Spleen (tissue), 11 donors: ENCODE data around the gene AGO4. TPM values are rescaled to one million over a fixed set of nuclear protein-coding genes. Genes with fewer than 3 reads are reported as not detected.
"Not testable (repeated sequence)": the region's sequence is repeated elsewhere in the genome, so short reads cannot be mapped to it uniquely, and the experiment has no call there.

Experiments
- DNase-seq: peaks from one replicate; pipeline ENCODE4 v3.0.0-alpha.2; 2020
- H3K27ac ChIP-seq, 8 donors: fragments of 200-600 bp; sonication (generic) in 7 of 8; 1 replicate in 4 of 8; 2 replicates in 4 of 8; pipeline versions ENCODE4 v1.5.0 to v1.8.0; 2016 to 2021; ENCODE audit warnings: inconsistent platforms in 4 of 8, mild to moderate bottlenecking in 4 of 8, moderate library complexity in 1 of 8
- H3K27me3 ChIP-seq, 7 donors: fragments of 200-600 bp; sonication (generic) in 6 of 7; replicated peaks in 1 of 7; 1 replicate in 4 of 7; 2 replicates in 3 of 7; pipeline versions ENCODE4 v1.5.0 to v1.8.0; 2016 to 2021; ENCODE audit warnings: inconsistent platforms in 3 of 7, mild to moderate bottlenecking in 1 of 7
- H3K36me3 ChIP-seq, 6 donors: fragments of 200-600 bp; sonication (generic) in 5 of 6; 1 replicate in 4 of 6; 2 replicates in 2 of 6; pipeline versions ENCODE4 v1.5.0 to v1.8.0; 2016 to 2021; ENCODE audit warnings: inconsistent platforms in 2 of 6
- H3K4me1 ChIP-seq, 6 donors: fragments of 200-600 bp; sonication (generic) in 5 of 6; 1 replicate in 3 of 6; 2 replicates in 3 of 6; pipeline versions ENCODE4 v1.5.0 to v1.8.0; 2016 to 2021; ENCODE audit warnings: inconsistent platforms in 3 of 6
- H3K4me3 ChIP-seq, 8 donors: fragments of 200-600 bp; sonication (generic) in 7 of 8; 1 replicate in 4 of 8; 2 replicates in 4 of 8; pipeline versions ENCODE4 v1.5.0 to v1.8.0; 2016 to 2021; ENCODE audit warnings: inconsistent platforms in 4 of 8, mild to moderate bottlenecking in 4 of 8, moderate library complexity in 2 of 8
- H3K9me3 ChIP-seq, 8 donors: fragments of 200-600 bp; sonication (generic) in 7 of 8; 1 replicate in 4 of 8; 2 replicates in 4 of 8; pipeline versions ENCODE4 v1.5.0 to v1.8.0; 2016 to 2021; ENCODE audit warnings: inconsistent platforms in 4 of 8
- CTCF ChIP-seq, 11 experiments: fragments of 200-600 bp in 7 of 11; fragments of 450-650 bp in 4 of 11; sonication (generic) in 4 of 11; IDR thresholded peaks in 8 of 11; conservative IDR thresholded peaks in 3 of 11; 1 replicate in 7 of 11; 2 replicates in 4 of 11; pipeline versions ENCODE4 v1.4.0 to v1.8.0; 2016 to 2021; ENCODE audit warnings: antibody characterized with exemption in 11 of 11, inconsistent platforms in 4 of 11, mild to moderate bottlenecking in 1 of 11
- POLR2A ChIP-seq, 3 donors: fragments of 450-650 bp; IDR thresholded peaks; one replicate each; pipeline ENCODE4 v1.5.1; 2017; ENCODE audit warnings: antibody characterized with exemption in 3 of 3, mild to moderate bottlenecking in 1 of 3
- POLR2AphosphoS5 ChIP-seq, 3 donors: sonication (generic); formaldehyde crosslinking; IDR thresholded peaks; one replicate each; pipeline ENCODE4 v1.5.1; 2017; ENCODE audit warnings: antibody characterized with exemption in 3 of 3
- WGBS, 5 donors: extraction: QIAGEN DNeasy Blood & Tissue Kit in 3 of 5; methylation state at CpG; one replicate each; pipeline versions ENCODE4 v1.1.5 to v1.1.7; 2013 to 2018; 5-methylcytosine and 5-hydroxymethylcytosine counted together
- intact Hi-C: fragments of 100-400 bp; cut with DNase I; formaldehyde crosslinking; loops from one replicate; pipeline ENCODE4 v1.15.0; 2023; ENCODE audit warnings: low total_unique reads
- polyA plus RNA-seq, 3 donors: library from polyadenylated mRNA; stranded (reverse); fragments of 200-250 nt; gene quantifications; one replicate each; pipeline ENCODE4 v1.2.1, GENCODE V29; 2013
- total RNA-seq, 7 donors: library from RNA; depleted of rRNA in 3 of 7; stranded (reverse); fragments of >200 nt in 3 of 7; fragmentation: NEBNext Ultra II Directional in 4 of 7; extraction: Animal tissue kit (Norgen Biotek cat#: 25700) in 4 of 7; gene quantifications; one replicate each; pipeline versions ENCODE4 v1.1.0 to v1.2.1, GENCODE V29; 2016 to 2021
- donor health status: healthy with polysubstance abuse.
- donor health status: DM: no; HTN: no; CAD: no; lungs with moderate emphysema.
- donor health status: DM: no; HTN: no; CAD: no.
- donor health status: Bipolar disorder and iron deficiency.
- donor health status: healthy.
- donor health status: DM: no; HTN: no; CAD: no.
- donor health status: DM: yes; HTN: yes; CAD: no.

The AGO4 gene
- total and polyA plus RNA-seq, 10 donors: 6.4 to 73.3 (median 31.7) TPM

GRCh38 chr1:35809114-35810095 is 1.6 kb downstream of the AGO4 start:
- intact Hi-C loops: no loop called here
- H3K4me3 ChIP-seq: peak overlapping the region; percentile 57 to 95 (median 74)
- no peaks in the 10 kb centered on the region for H3K9me3 ChIP-seq
- peaks cover 0 to 10% (median 0%) of the 10 kb centered on the region in 6 donors for H3K36me3 ChIP-seq
- WGBS, 5 donors: 61 to 73% (median 65%) methylated on average over 7 of the region's 7 CpGs
- peaks cover 20 to 90% (median 65%) of the 10 kb centered on the region in 6 donors for H3K4me1 ChIP-seq
- no peaks in the 10 kb centered on the region for H3K27me3 ChIP-seq
- no peak for DNase-seq
- H3K27ac ChIP-seq: peak overlapping the region; percentile 79 to 99 (median 93)
- TF ChIP-seq CTCF (IDR thresholded peaks at IDR 0.05 in 8 of 11, conservative IDR thresholded peaks at IDR 0.05 in 3 of 11) (no peak), POLR2AphosphoS5 (IDR thresholded peaks at IDR 0.05) (no peak), POLR2A (IDR thresholded peaks at IDR 0.05) (no peak)

GRCh38 chr1:35810096-35810881 is 2.5 kb downstream of the AGO4 start:
- peaks cover 15 to 90% (median 56%) of the 10 kb centered on the region in 6 donors for H3K4me1 ChIP-seq
- TF ChIP-seq POLR2A (IDR thresholded peaks at IDR 0.05): no peak
- TF ChIP-seq CTCF (IDR thresholded peaks at IDR 0.05 in 8 of 11, conservative IDR thresholded peaks at IDR 0.05 in 3 of 11): no peak
- no peak for TF ChIP-seq POLR2AphosphoS5 (IDR thresholded peaks at IDR 0.05)
- no peaks in the 10 kb centered on the region for H3K27me3 ChIP-seq
- peak overlapping the region in 2 of 8 donors; percentile 82 to 95 for H3K4me3 ChIP-seq
- no peaks in the 10 kb centered on the region for H3K9me3 ChIP-seq
- DNase-seq: no peak
- intact Hi-C loops: no loop called here
- 66 to 85% (median 75%) methylated on average over 2 of the region's 2 CpGs for WGBS, 5 donors
- H3K36me3 ChIP-seq: peaks cover 0 to 10% (median 0%) of the 10 kb centered on the region in 6 donors
- H3K27ac ChIP-seq: peak overlapping the region; percentile 9 to 99 (median 93)

GRCh38 chr1:35812754-35813153 is 4.9 kb downstream of the AGO4 start:
- Histone ChIP-seq H3K27ac (peak overlapping the region in 3 of 8 donors; percentile 95 to 99 (median 97)), H3K4me1 (peaks cover 15 to 68% (median 47%) of the 10 kb centered on the region in 6 donors), H3K36me3 (peaks cover 0 to 23% (median 0%) of the 10 kb centered on the region in 6 donors)
- H3K4me3 ChIP-seq, DNase-seq, H3K27me3 ChIP-seq, H3K9me3 ChIP-seq, intact Hi-C loops: not testable (repeated sequence)
- WGBS, 5 donors: 93 to 95% (median 94%) methylated on average over 5 of the region's 5 CpGs

- H3K27ac ChIP-seq: no peak overlapping the region
- peaks cover 0 to 3% (median 0%) of the 10 kb centered on the region in 6 donors for H3K4me1 ChIP-seq
- TF ChIP-seq POLR2AphosphoS5 (IDR thresholded peaks at IDR 0.05): no peak
- TF ChIP-seq POLR2A (IDR thresholded peaks at IDR 0.05): no peak
- TF ChIP-seq CTCF (IDR thresholded peaks at IDR 0.05 in 8 of 11, conservative IDR thresholded peaks at IDR 0.05 in 3 of 11): no peak
- H3K36me3 ChIP-seq: peaks cover 2 to 86% (median 55%) of the 10 kb centered on the region in 6 donors
- intact Hi-C loops: no loop called here
- H3K9me3 ChIP-seq: no peaks in the 10 kb centered on the region
- H3K4me3 ChIP-seq: no peak overlapping the region
- no peak for DNase-seq
- H3K27me3 ChIP-seq: no peaks in the 10 kb centered on the region
- 88 to 97% (median 89%) methylated on average over 1 of the region's 1 CpG for WGBS, 5 donors
Measured at GRCh38 chr1:35825255-35825654, 17.4 kb downstream of the AGO4 start.
